Stimulated activated CD8-positive, alpha-beta memory T cell treated with anti-CD3 and anti-CD28 coated beads, Interleukin-7, amount 100 ng/mL, for 4 hours (primary cell): ENCODE data around the gene IRAK4.
A peak's percentile ranks its signal among the peaks of the same experiment; 100 is the strongest.

Experiments used
- DNase-seq, 2 donors: peaks; one replicate each; pipeline ENCODE4 v3.0.0-alpha.2; 2020; ENCODE audit warnings: low read depth in 2 of 2

The IRAK4 gene

DNA sequence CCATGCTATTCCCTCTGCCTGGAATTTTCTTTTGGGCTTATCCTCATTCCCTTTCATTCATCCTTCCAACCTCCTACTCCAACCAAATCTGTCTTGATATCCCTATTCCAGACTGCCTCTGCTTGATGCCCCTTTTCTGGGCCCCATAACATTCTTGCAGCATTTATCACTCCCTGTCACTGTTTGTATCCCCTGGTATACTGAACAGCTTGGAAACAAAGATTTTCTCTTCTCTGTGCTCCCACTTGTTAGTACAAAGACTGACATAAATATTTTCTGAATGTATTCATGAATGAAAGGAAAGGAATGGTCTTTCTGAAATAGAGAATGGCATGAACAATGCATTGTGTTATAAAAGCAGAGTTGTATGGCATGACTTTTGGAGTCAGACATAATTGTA, 7.5 kb downstream of the IRAK4 start:
- DNase-seq = no peak

DNA sequence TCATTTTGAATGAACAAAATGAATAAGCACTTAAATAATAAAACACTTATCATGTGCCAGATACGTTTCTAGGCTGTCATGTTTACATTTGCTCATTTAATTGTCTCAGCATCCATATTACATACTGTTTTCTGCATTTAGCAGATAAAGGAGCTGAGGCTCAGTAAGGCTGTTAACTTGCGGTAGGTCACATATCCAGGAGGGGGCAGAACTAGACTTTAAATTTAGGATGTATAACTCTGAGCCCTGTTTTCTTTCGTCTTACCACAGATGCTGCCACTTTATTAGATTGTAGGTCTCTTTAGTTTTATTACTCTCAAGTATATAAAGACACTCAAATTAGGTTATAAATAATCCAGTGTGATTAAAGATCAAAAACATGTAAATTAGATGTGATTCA, 17.7 kb downstream of the IRAK4 start:
- no peak for DNase-seq

DNA sequence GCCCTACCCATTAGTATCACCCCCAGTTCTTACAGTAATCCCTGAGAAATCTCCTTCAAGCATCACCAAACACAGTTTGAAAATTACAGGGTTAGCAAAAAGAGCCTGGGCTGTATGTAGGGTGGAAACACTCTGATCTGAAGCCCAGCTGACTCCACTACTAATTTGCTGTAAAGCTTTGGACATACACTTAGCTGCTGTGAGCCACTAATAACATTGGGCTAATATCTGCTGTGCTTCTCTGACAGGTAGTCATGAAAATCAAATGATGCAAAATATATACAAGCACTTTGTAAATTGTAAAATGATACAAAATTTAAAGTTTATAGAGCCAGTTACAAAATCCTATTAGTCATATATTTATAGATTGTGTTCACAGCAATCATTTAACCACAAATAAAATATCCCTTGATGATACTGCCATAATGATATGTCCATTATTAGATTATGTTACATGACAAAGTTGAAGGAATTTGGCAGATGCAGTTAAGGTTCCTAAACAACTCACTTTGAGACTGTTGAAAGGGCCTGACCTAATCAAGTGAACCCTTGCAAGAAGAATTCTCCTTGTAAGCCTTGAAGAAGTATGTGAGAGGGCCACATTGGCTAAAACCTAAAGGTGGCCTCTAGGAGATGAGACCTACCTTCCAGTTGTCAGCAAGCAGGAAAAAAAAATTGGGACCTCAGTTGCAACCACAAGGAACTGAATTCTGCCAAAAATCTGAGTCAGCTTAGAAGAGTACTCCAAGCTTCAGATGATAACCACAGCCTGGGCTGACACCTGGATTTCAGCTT, 28.3 kb downstream of the IRAK4 start:
- DNase-seq = no peak

DNA sequence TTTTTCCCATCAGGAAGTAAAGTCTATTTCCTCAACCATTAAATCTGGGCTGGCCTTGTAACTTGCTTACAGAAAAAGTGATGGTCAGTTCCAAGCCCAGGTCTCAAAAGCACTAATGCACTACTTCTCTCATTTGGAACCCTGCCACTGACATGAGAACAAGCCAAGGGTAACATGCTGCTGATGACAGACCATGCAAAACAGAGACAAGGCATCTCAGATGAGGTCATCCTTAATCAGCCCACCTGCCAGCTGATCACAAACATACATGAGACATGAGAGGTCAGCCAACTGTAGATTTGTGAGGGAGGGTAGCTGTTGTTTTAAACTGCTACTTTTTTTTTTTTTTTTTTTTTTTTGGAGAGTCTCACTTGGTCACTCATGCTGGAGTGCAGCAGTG, 31.2 kb downstream of the IRAK4 start:
- DNase-seq = no peak

DNA sequence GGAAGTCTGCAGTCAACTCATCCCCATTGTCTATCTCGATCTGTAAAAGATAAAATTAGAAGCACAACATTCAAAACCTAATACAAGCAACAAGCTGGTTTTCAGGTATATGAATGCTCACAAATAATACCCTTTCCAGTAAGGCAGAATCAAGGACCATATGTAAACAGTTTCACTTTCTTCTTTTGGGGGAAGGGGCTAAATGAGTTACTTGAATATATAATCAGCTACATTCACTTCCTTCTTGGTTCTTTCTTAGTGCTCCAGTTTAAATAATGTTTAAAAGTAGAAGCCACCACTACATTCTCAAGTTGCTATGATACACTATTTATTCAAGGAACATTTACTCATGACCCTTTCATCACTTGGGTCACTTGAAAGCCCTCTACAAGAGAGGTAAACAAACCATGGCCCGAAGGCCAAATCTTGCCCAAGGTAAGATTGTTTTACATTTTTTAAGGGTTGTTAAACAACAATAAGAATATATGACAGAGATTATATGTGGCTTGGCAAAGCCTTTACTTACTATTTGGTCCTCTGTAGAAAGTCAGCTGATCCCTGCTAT, 37.0 kb downstream of the IRAK4 start:
- DNase-seq = no peak

DNA sequence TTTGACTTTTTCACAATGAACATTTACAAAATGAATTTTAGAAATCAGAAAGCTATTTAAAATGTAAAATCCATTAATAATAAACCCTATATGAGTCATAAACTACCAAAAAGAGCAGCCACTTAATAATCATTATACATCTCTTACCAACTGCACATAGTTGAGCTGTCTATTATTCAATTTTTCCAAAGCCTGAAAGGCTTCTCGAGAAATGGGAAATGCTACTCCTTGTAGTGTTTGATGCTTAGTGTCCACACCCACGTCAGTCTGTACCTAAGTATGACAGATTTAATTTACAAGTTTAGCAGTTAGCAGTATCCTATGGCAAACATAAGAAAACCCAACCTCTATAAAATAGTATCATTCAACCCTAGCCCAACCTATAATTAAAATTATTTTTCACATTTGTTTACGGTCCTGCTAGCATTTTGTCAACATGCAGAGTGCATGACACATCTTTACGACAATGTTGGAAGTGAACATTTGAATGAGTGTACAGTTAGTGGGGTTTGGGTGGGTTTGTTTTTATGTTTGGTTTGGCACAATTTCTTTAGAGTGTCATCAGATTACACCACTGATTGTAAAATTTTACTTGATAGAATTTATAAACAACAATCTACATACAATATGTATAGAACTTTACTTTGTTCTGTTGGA, 38.9 kb downstream of the IRAK4 start:
- no peak for DNase-seq

DNA sequence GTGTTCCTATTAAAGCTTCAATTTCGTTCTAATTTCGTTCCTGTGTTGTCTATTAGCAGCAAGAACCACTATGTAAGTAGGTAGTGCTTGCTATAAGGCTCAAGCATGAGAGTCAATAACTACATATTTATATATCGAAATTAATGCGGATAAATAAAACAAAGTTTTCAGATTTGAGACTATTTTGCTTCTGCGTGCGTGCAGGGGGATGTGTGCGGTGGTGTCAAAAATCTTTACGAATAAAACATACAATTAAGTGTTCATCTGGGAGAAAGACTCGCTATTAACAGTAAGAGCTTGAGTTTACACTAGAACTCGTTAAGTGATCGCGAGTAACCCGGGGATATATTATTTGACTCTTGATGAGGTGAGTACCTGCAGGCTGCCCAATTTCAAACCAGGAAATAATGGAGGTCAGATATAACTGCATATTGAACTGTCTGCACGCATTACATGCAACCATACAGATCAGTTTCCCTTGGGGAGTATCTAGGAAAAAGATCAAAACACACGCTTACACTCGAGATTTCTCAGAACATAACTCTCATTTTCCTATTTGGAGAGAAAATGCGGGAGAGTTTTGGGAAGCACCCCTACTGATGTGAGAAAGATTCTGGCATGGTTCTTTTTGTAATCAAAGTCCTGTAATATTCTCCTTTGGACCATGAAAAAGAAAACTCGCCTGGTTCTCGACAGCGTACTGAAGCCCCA, 46.6 kb downstream of the IRAK4 start:
- no peak for DNase-seq

DNA sequence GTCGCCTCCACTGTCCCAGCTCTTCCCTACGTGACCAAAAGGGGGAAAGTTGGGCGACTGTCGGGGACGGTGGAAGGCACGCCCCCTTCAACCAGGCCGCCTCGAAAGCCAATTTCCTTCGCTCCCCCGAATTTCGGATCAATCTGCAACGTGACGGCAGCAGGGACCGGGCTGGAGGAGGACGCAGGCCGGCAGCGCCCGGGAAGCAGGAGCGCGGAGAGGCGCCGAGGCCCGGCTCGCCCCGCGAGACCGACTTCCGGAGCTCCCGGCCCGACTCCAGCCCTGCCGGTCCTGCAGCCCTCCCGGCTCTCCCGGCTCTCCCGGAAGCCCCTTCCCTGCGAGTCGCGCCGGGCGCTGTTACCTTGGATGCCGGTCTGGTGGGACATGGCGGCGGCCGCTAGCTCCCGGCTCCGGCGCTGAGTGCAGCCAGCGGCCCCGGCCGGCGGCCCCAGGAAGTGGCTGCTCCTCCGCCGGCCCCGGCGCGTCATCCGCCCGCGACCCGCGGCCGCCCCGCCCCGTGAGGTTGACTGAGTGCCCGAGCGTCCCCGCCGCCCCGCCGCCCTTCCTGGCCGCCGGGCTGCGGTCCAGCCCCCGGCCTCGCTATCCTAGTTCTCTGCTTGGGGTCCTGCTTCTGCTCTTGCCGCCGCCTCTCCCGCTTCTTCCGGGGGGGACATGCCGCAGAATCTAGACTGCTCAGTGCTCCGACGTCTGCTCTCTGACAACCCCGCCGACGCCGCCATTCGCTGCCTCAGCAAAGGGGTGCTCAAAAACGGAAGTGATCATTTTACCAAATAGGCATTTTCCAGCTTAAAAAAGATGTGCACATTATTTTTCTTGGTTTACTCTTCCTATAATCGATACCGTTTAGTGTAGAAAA, 47.3 kb downstream of the IRAK4 start, which contains the start of gene TWF1:
TWF1 (minus strand) TSS at position 458 of the 877 bp plus-strand sequence; CDS start at position 386, 72 bp downstream.
- peak; percentile 56 to 84 for DNase-seq

DNA sequence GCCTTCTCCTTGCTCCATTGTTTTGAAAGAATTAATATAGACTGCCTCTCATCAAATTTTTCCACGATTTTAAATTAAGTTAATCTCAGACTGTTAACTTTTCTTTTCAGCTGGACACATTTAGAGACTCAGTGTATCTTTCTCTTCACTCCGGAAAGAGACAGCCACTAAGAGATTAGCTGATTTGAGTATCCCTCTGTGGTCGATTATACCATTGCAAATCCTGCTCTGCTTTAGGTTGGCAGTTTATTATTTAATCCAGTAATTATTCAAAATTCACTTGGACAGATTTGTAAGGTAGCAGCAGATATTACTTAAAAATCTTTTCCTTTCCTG, 48.0 kb downstream of the IRAK4 start:
- DNase-seq = no peak

DNA sequence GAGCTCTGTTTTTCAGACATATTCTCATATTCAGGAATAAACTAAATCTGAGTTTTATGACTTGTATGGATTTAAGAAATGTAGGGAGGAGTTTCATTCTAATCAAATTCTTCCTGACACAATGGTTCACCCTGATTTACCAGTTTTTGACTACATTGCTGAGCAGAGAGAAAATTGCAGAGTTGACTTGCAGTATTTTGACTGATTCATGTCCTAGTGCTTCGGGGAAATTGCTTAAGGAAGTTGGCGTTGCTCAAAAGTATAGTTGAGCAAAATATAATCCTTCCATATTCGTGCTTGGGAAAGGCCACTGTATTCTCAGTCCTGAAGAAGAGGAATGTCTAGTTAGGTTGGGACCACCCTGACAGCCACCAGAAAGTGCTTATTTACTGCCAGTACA, 48.6 kb downstream of the IRAK4 start:
- DNase-seq = no peak

DNA sequence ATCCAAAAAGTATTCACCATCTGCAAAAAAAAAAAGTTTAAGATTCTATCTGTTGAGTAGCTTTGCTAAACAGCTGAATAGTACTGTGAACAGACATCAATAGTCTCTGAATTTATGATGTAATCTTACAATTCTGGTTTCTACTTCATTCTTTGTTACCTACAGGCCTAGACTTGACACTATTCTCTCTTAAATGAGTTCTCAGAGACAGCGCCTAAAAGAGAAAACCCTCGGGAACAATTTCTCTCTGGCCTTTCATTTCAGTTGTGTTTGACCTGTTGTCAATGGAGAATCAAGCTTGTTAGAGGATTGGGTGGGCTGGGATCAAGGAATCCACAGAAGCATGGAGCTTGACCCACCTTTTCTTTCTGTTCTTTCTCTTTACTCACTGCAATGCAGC, 53.3 kb downstream of the IRAK4 start:
- no peak for DNase-seq

DNA sequence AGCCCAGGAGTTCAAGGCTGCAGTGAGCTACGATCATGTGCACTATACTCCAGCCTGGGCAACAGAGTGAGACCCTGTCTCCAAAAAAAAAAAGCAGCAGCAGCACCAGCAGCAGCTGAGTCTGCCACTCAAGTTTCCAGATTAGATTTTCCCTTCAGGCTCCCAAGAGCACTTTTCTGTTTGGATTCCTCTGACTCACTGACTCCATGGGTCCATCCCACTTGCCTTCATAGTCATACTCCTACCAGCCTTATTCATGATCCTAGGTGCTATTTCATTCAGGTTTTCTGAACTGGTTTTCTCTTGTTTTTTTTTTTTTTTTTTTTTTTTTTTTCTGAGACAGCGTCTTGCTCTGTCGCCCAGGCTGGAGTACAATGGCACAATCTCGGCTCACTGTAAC, 54.2 kb downstream of the IRAK4 start:
- DNase-seq = no peak

DNA sequence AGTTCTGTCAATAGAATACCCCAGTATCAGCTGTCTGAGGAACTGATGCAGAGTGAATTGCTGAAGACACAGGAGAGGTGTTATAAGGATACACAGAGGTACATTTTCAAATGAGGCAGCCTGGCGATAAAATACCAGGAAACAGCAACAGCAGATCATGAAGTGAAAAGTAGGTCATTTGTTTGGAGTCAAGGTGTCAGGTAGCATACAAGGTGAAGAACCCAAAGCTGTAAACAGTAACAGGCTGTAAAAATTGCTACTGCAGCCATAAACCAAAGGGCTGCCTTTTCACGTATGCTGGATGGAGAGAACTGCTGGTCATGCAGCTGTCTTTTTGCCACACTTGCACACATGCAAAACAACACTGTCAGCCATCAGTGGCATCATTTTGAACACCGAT, 56.7 kb downstream of the IRAK4 start:
- DNase-seq = no peak

DNA sequence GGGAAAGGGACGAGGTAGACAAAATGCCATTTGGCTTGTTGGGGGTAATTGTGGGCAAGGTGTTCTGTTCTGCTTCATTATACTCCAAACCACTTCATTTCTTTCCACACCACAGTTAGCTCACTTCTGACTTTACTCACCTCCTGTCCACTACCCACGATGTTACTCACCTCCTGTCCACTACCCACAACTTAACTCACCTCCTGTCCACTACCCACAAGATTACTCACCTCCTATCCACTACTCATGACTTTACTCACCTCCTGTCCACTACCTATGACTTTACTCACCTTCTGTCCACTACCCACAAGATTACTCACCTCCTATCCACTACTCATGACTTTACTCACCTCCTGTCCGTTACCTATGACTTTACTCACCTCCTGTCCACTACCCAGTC, 57.4 kb downstream of the IRAK4 start:
- no peak for DNase-seq

DNA sequence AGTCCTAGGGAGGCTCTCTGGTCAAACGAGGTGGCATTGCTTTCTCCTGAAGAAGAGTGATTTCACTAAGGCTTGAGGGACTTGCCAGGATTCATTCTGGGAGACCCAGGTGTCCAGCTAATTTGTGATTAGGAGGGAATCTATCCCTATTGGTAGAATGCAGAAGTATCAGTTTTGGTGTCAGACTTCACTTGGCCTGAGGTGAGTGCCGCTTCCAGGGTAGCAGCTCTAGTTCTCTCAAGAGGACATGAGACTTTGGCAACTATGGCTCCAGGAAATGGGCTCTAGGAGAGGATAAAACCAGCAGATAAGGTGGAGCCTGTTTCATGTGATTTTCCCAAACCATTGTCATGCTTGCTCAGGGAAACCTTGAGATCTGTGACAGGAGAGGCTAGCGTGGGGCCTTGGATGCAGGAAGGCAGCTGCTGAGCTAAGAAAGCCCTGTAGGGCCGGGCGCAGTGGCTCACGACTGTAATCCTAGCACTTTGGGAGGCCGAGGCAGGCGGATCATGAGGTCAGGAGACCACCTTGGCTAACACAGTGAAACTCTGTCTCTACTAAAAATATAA, 65.5 kb downstream of the IRAK4 start:
- DNase-seq = no peak

DNA sequence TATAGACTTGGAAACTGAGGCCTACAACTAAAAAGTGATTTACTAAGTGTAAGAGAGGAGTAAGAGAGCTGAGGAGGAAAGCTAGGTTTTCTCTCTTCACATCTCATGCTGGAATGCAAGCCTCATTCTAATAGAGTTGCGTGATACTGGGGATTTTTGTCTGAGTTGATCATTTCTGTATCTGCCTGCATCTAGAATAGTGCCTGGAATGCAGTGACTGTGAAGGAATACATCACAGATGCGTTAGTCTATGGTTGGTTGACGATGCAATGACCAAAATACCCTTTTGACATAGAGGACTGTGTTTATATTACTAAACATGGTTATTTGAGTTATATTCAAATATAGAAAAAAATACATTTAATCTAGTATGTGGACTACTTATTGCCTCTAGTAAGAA, 67.9 kb downstream of the IRAK4 start:
- DNase-seq = no peak

DNA sequence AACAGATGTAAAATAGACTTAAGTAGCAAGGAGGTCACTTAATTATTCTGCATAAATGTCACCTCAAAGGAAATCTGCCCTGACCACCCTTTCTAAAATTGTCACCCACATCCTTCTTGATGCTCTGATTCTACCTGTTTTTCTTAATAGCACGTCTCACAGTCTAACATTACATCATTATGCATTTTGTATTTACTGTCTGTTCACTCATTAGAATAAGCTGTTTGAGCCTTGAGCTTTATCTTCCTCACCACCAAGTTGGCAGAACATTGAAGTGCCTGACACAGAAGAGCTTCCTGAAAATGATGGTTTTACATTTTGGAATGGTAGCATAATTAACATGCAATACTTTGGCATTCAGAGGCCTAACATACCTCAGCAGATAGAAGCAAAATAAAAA, 68.3 kb downstream of the IRAK4 start:
- no peak for DNase-seq

DNA sequence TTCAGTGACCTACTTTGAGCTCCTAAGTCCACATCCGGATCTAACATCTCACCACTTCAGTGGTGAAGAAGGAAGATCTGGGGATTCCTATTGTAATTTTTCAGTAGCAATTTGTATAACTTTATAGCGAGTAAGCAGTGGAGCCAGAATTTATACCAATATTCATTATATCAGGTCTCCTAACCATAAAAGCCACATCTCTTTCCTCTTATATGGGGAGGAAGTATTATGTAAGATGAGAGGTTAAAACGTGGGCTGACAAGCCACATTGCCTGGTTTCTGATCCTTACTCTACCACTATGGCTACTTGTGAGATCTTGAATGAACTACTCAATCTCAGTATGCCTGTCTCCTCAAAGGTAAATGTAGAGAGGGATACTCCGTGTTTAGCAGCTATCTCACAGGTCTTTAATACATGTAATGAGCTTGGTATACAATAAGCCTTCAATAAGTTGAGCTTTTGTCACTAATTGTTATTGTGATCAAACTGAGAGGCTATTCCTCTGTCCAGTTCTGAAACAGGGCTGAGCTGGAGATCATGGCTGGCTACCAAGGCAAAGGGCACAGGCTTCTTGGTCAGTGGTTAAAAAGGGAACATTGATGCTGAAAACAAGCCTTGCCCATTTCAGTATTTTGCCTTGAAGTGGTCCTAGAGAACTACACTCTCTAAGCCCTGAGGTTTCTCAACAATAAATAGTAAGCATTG, 73.9 kb downstream of the IRAK4 start:
- no peak for DNase-seq

DNA sequence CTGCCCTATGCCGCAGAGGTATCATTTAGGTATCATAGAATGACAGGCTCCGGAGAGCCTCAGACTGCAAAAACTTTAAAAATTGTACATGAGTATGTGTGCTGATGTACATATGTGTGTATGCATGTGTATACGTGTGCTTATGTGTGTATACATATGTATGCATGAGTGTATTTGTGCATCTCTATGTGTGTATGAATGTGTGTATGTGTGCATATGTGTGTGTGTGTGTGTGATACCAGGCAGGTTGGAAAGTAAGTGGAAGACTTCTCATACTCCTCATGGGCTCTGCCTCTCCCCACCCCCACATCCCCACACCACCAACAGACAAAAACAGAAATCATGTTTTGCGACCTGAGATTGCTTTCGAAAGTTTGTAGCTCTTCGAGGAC, 76.5 kb downstream of the IRAK4 start:
- DNase-seq = no peak

DNA sequence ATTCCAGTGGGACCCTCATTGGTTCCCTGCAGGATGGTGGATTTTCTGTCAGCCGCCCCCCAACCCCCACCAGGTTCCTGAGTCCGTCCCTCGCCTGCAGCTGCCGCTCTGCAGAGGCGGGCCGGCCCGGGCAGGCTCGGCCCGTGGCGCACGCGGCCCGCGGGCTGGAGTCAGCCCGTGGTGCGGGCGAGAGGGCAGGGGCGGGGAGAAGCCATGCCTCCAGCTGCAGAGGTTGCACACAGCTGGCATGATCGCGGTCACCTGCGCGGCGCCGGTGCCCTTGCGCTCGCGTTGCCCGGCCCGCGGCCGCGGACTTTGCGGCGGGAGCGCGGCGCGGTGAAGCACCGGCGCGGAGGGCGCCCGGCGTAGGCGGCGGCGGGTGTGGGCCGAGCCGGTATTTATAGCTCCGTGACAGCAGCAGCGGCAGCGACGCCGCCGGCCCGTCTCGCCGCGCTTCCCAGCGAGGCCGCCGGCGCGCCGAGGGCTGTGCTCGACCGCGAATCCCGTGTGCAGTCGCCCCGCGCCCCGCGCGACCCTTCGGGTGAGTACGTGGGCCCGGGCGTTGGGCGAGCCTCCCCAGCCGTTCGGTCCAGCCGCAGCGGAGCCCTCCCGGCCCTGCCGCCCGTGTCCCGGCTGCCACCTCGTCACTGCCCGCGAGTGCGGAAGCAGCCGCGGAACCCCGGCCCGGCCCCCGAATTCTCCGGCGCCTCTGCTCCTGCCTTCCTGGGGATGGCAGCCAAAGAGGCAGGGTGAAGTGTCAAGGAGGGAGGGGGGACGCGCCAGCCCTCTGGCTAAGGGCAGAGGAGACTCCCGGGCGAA, 77.1 kb downstream of the IRAK4 start, which contains the start of gene TMEM117:
TMEM117 (plus strand) TSS at position 426 of the 819 bp plus-strand sequence.
- DNase-seq = peak in 1 of 2 donors; percentile 47
